Measurements from ENCODE around the gene RAB22A. TPM values are rescaled to one million over a fixed set of nuclear protein-coding genes. Genes with fewer than 3 reads are reported as not detected.

The RAB22A gene
- total RNA-seq, 1 experiment from 2014 or later, result 9.9 TPM

GRCh38 chr20:58408603-58409246 is 99.2 kb downstream of the RAB22A start:
- RAD21 ChIA-PET (ENCODE audit: low non-redundant PET in 1 of 2, low total read pairs in 2 of 2, uncharacterized antibody in 2 of 2, unreplicated experiment in 2 of 2), result no interaction called here
- H3K9me2 ChIP-seq (ENCODE audit: insufficient read depth), result no peaks in the 10 kb centered on the region
- H3K4me1 ChIP-seq (ENCODE audit: control insufficient read depth in 1 of 2, insufficient read depth in 2 of 2, low read length in 2 of 2), result no peaks in the 10 kb centered on the region
- CTCF ChIA-PET, result no interaction called here
- H3K79me2 ChIP-seq (ENCODE audit: insufficient read depth, low read length), result peaks cover 93% of the 10 kb centered on the region
- H3K9ac ChIP-seq (ENCODE audit: low read length), result no peak overlapping the region
- no peak overlapping the region for H3K4me3 ChIP-seq (replicated peaks in 1 of 2; ENCODE audit: low read depth in 1 of 2, low read length in 2 of 2)
- no peaks in the 10 kb centered on the region for H3K9me3 ChIP-seq (ENCODE audit: control insufficient read depth in 1 of 2, insufficient read depth in 1 of 2, low read depth in 1 of 2, low read length in 2 of 2)
- H3K4me2 ChIP-seq (ENCODE audit: low read length), result no peak overlapping the region
- no peak overlapping the region for H2AFZ ChIP-seq (ENCODE audit: low read depth, low read length, poor library complexity, severe bottlenecking)
- intact Hi-C loops (cut with micrococcal nuclease), result no loop called here
- DNase-seq (ENCODE audit: low read depth, low spot score) (no peak), ATAC-seq (no peak)
- H3K27me3 ChIP-seq (ENCODE audit: insufficient read depth, low read length), result no peaks in the 10 kb centered on the region
- H3K36me3 ChIP-seq (ENCODE audit: control insufficient read depth in 1 of 2, insufficient read depth in 2 of 2, low read length in 2 of 2), result no peaks in the 10 kb centered on the region
- TF ChIP-seq RAD21 (IDR thresholded peaks at IDR 0.05; ENCODE audit: low read depth) (no peak), CTCF (IDR thresholded peaks at IDR 0.05 in 2 of 3, conservative IDR thresholded peaks at IDR 0.05 in 1 of 3; ENCODE audit: borderline replicate concordance in 1 of 3, insufficient read depth in 1 of 3, low read depth in 2 of 3, low read length in 2 of 3) (no peak), ZBTB33 (IDR thresholded peaks at IDR 0.05; ENCODE audit: extremely low read depth, insufficient replicate concordance, low read length) (no peak), SRF (IDR thresholded peaks at IDR 0.05; ENCODE audit: low read depth) (no peak), SIN3A (IDR thresholded peaks at IDR 0.05; ENCODE audit: low read depth) (no peak), ZNF274 (IDR thresholded peaks at IDR 0.05; ENCODE audit: low read depth, low read length) (no peak), FOSL1 (IDR thresholded peaks at IDR 0.05; ENCODE audit: low read depth) (no peak), YY1 (IDR thresholded peaks at IDR 0.05; ENCODE audit: extremely low read depth, insufficient replicate concordance, low read depth, low read length) (no peak), ELF1 (IDR thresholded peaks at IDR 0.05; ENCODE audit: borderline replicate concordance, low read depth) (no peak), REST (IDR thresholded peaks at IDR 0.05; ENCODE audit: low read depth) (no peak), CBX3 (IDR thresholded peaks at IDR 0.05; ENCODE audit: low read depth) (no peak), EZH2phosphoT487 (IDR thresholded peaks at IDR 0.05; ENCODE audit: borderline replicate concordance) (no peak), TCF7L2 (IDR thresholded peaks at IDR 0.05; ENCODE audit: borderline replicate concordance, extremely low read depth, insufficient read depth, insufficient read length) (no peak), ZFX (IDR thresholded peaks at IDR 0.05) (no peak), POLR2A (IDR thresholded peaks at IDR 0.05; ENCODE audit: borderline replicate concordance, extremely low read depth, insufficient read depth, insufficient read length) (no peak), CEBPB (IDR thresholded peaks at IDR 0.05; ENCODE audit: low read depth) (no peak), EZH2 (IDR thresholded peaks at IDR 0.05) (no peak), POLR2AphosphoS5 (IDR thresholded peaks at IDR 0.05; ENCODE audit: low read depth, low read length) (no peak), EGR1 (IDR thresholded peaks at IDR 0.05; ENCODE audit: low read depth) (no peak)
- H4K20me1 ChIP-seq (ENCODE audit: insufficient read depth), result peaks cover 12% of the 10 kb centered on the region
- no TSS peak for BruUV-seq (replicated peaks)
- POLR2A ChIA-PET, result no interaction called here
- H3K27ac ChIP-seq (ENCODE audit: low read depth, low read length), result no peak overlapping the region

Data from HCT116 (cell line).